Cerebellar cortex (tissue), 1 donor: ENCODE measurements around the gene VPS16.

Experiments used
- DNase-seq: peaks from one replicate; pipeline ENCODE4 v3.0.0-alpha.2; 2015; ENCODE audit warnings: low spot score

The VPS16 gene

GRCh38 chr20:2835331-2835796 lies 5.2 kb upstream of the VPS16 start:
- no peak for DNase-seq

- no peak for DNase-seq
These were observed 4.5 kb upstream of the VPS16 start for GRCh38 chr20:2836035-2836434.

GRCh38 chr20:2837221-2837960 lies 3.2 kb upstream of the VPS16 start:
- DNase-seq: no peak

DNA sequence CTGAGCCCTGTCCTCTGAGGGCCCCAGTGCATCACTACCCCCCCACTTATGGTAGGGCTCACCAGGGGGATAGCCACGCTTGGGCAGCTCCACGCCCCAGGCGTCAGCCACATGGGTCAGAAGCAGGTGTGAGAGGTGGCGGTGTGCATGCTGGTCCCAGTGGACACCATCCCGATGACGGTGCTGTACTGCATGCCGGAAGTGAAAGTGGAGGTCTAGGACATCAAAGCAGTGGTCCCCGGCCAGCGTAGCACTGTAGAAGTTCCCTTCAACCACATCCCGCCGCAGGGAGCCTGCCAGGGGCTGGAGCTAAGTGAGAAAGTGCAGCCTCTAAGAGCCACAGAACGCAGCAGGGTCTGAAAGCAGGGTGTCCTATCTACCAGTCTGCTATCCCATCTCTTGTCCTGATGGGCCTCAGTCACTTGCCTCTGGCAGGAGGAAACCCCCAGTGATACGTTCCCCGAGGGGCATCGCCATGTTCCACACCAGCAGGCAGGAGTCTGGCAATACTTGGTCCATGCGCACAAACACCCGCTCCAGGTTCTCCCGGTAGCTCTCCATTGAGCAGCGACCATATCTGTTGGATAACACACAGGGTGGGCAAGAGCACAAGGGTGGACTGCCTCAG lies 2.3 kb upstream of the VPS16 start:
- DNase-seq: no peak

DNA sequence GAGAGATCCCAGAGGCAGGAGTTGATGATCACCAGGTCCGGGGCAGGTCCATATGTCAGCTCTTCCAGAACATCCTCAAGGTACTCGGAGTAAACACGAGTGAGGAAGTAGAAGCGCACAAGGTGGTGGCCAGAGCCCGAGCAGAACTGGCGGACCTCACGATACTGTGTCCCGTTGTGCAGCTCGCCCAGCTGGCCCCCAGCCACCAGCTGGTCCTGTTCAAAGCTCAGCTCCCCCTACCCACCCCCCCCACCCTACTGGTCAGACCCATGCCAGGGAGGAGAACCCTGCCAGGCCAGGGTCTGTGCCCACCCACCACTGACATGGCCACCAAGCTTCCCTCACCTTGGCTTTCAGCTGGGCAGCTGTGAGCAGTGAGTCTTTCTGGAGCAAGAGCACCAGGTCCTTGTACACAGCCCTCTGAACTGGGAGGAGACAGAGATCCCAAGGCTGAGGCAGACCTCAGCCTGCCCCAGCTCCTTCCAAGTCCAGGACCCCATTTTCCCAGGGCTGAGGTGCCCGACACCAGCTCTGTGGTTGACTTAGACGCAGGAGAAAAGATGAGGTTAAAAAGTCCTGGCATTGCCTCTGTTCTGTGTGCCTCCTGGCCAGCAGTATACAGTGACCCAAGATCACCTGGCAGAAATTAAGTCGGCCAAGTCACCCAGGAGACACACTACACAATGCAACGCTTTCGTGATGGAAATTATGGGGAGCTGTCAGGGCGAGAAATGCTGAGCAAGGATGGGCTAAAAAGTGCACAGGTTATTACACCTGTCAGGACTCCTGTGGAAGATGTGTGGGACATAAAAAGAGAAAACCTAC lies 1.5 kb upstream of the VPS16 start:
- no peak for DNase-seq

- DNase-seq: no peak
These were observed 810 bp upstream of the VPS16 start for GRCh38 chr20:2839732-2840137.

DNA sequence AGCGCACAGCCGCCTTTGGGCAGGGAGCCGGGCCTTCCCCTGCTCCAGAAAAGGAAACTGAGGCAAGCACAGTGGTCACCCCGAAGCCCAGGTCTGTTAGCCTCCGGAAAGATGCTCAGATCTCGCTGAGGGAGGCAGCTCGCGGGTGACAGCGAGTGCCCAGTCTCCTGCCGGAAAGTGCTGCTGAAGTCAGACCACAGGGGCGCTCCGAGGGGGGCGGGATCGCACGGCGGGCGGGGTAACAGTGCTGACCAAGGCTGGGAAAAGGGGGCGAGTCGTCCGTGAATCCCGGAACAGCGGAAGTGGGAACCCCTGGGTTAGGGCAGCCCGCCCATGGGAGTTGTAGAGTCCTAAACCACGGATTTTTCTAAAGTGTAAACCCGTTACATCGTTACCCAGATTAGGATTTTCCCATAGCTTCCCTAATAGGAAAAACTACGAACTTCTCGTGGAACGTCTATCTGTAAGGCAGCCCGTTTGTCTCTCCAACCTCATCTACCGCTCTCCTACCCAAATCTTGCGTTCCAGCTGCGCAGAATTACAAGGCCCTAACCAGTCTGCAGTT lies 504 bp downstream of the VPS16 start:
- peak; percentile 39 for DNase-seq

DNA sequence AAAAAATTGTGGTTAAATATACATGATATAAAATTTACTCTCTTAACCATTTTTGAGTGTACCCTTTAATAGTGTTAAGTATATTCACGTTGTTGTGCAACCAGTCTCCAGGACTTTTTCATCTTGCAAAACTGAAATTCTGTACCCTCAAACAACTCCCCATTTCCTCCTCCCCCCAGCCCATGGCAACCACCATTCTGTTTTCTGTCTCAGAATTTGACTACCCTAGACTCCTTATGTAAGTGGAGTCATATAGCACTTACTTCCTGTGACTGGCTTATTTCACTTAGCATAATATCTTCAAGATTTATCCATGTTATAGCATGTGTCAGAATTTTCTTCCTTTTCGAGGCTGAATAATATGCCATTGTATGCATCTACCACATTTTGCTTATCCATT lies 5.1 kb downstream of the VPS16 start:
- no peak for DNase-seq

DNA sequence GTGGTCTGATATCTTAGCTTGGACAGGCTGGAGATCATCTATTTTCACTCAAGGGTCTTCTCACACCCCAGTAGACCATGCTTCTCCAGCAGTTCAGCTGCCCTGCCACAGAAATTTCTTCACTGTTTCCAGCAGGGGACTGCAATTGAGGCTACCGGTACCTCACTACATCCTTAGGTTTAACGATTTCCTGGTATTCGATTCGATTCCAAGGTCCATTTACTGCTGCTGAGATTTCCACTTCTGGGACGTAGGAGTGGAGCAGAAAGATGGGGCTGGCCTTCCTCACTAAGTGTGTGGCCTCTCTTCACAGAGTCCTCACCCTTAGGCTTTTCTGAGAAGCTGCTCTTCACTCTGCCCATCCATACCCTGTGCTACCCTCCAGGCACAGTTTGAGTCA lies 6.2 kb downstream of the VPS16 start:
- no peak for DNase-seq

- no peak for DNase-seq
These were observed 7.3 kb downstream of the VPS16 start for GRCh38 chr20:2847802-2848201.

DNA sequence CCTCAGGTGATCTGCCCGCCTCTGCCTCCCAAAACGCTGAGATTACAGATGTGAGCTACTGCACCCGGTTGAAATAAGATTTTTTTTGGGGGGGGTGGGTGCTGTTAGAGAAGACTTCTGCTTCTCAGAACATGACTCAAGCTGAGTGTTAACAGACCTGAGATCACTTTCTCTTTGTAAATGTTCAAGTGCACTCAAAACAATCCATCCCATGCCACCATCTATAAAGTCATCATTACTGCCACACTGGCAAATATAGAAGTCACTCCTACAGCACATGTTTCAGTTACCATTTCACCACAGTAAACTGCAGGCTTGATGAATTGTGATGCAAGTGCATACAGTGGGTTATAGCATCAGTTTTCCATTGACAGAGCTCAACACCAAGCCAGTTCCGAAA lies 9.0 kb downstream of the VPS16 start:
- no peak for DNase-seq

DNA sequence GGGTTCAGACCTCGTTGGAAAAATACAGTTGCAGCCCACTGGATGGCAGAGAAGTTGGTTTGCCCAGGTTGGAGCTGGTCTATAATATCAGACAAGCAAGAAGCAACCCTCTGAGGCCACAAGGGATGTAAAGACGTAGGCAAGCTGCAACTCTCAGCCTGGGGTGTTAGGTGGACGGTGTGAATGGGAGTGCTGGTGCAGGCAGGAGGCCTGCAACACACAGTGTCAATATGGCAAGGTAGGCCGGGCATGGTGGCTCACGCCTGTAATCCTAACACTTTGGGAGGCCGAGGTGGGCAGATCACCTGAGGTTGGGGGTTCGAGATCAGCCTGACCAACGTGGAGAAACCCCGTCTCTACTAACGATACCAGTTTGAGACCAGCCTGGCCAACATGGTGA lies 10.5 kb downstream of the VPS16 start:
- no peak for DNase-seq

DNA sequence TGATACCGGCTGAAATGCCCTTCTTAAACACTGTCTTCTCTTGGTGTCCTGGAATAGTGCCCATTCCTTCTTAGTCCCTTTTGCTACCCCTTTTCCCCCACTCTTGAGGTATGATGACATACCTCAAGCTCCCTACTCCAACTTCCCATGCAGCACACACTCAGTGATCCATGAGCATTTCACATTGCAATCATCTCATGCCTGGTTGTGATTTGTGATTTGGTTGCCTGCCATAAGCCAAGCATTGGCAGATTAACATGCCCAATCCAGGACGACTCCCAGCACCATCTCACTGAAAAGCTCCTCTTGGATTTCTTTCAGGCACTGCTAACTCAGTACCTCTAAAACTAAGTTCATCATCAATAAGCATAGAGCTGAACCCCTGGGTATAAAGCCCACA lies 18.0 kb downstream of the VPS16 start:
- peak; percentile 35 for DNase-seq

DNA sequence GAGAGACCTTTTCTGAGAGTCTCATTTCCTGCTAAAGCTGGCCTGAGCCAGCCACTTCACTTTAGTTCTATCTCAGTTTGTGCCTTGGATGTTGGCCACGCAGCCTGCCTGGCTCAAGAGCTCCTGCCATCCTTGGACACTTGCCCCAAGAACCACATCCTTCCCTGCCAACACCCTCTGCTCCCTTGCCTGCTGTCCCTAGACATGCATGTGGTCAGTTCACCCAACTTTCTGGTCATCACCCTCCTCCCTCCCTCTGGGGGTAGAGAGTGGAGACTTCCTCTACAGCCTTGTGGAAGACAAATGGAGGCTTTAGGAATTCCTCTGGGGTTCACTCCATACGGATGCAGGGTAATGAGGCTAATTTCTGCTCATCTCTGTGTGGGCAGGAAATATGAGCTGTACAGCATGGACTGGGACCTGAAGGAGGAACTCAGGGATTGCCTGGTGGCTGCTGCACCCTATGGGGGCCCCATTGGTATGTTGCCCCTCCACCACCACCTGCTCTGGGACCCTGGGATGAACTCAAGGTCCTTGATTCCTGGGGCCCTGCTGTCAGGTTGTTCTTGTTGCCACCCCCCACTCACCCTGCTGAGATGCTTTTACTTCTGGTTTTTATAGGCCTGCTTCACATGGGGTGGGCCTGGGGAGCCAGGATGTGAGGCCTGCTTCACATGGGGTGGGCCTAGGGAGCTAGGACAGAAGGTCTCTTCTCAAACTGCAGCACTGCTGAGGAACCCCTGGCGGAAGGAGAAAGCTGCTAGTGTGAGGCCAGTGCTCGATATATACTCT lies 19.0 kb downstream of the VPS16 start:
- peak; percentile 87 for DNase-seq

DNA sequence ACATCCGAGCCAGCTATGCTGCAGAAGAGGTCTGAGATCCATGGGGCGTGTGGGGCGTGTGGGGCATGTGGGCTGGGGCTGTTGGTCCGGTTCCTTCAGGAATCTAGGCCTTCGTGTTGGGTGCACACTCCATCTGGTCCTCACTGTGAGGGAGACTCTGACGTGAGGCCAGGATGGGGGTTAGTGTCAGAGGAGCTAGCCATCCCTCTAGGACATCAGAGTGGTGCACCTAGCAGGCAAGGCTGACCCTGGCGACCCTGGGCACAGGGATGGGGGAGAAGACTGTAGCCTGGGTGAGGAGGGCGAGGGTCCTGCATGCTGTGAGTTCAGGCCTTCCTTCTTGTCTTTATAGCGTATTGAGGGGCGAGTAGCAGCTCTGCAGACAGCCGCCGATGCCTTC lies 24.1 kb downstream of the VPS16 start:
- no peak for DNase-seq

GRCh38 chr20:2865101-2865500 lies 24.6 kb downstream of the VPS16 start:
- DNase-seq: no peak

DNA sequence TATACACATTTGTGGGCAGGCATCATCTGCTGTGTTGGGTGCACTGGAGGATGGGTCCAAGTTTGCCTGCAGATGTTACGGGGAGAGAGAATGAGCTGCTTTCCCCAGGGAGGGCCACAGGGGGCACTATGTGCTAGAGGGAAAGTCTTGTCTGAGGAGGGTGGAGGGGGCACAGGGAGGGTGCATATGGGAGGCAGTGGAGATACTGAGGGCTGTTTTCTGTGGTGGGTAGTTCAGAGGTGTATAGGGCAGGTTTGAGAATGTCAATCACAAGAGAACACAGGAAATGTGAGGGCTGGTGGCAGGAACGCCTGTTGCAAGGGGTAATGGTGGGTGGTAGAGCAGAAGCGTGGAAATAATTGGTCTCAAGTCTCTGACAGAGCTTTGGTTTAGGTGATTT lies 25.1 kb downstream of the VPS16 start:
- DNase-seq: no peak

- DNase-seq: no peak
These were observed 25.7 kb downstream of the VPS16 start for GRCh38 chr20:2866236-2866635.

GRCh38 chr20:2867081-2867864 lies 26.7 kb downstream of the VPS16 start:
- DNase-seq: no peak

DNA sequence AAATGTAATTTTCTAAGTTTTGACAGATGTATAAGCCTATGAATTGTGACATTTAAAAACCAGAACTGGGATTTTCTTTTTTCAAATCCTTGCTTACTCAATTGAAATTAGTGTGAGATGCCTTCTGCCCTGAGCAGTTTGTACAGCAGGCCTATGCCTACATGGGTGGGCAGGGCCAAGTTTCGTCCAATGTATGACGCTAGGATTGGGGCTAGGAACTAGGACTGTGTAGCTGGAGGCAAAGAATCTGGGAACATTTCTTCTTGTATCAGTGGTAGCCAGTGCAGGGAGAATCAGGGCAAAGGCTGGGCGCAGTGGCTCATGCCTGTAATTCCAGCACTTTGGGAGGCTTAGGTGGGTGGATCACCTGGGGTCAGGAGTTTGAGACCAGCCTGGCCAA lies 28.8 kb downstream of the VPS16 start:
- DNase-seq: no peak

DNA sequence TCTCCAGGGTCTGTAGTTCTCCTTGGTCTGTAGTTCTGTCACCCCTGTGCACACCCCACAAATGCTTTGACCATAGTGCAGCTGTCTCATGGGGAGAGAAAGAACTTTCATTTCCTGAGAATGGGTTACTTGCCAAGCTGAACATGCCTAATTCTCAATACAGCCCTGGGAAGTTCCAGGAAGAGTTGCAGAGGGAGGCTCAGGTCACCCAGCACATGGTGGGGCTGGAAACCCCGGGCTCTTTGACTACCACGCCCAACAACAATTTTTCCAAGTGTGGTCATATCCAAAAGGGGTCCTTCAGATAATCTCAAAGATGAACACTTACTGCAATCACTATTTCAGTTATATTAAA lies 30.5 kb downstream of the VPS16 start:
- no peak for DNase-seq
